Hippocampal formation (tissue), 2 donors: Measurements from ENCODE around the gene GMCL1.
"Not testable (repeated sequence)": the region's sequence is repeated elsewhere in the genome, so short reads cannot be mapped to it uniquely, and the experiment has no call there.

Experiments
- DNase-seq, 2 donors: peaks; one replicate each; lab custom pipeline; 2025; lab: John Stamatoyannopoulos, UW

The GMCL1 gene

GRCh38 chr2:69847068-69847828, 17.8 kb downstream of the GMCL1 start:
- DNase-seq, result no peak

GRCh38 chr2:69848186-69848790, 18.8 kb downstream of the GMCL1 start:
- DNase-seq, result no peak

- DNase-seq, result no peak
Measured at GRCh38 chr2:69858261-69858660, 28.8 kb downstream of the GMCL1 start.

DNA sequence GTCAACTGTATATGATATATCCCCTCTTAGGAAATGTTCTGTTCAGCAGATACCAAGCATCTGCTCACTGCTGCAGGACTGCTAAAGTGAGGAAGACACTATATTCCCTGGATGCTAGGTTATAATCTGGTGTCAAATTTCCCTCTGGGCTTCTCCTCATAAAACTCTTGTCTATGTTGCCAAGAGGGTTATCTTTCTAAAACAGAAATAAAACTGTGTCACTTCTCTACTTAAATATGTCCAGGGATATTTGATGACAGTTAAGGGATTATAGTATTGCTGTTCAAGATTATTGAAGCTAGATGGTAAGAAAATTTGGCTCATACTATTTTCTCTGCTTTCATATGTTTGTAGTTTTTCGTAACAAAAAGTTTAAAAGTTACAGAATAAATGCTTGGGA, 33.8 kb downstream of the GMCL1 start:
- DNase-seq, result no peak

- no peak for DNase-seq
Measured at GRCh38 chr2:69888451-69888850, 59.0 kb downstream of the GMCL1 start.

DNA sequence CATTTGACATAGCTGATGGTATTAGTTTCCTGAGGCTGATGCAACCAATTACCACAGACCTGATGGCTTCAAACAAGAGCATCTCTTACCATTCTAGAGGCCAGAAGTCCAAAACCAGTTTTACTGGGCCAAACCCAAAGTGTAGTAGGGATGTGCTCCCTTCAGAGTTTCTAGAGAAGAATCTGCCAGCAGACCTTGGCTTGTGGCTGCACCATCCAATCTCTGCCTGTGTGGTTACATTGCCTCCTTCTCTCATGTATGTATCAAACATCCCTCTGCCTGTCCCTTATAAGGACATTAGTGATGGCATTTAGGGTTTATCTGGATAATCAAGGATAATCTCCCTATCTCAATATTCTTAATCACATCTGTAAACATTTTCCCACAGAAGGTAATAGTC, 59.8 kb downstream of the GMCL1 start:
- no peak for DNase-seq

DNA sequence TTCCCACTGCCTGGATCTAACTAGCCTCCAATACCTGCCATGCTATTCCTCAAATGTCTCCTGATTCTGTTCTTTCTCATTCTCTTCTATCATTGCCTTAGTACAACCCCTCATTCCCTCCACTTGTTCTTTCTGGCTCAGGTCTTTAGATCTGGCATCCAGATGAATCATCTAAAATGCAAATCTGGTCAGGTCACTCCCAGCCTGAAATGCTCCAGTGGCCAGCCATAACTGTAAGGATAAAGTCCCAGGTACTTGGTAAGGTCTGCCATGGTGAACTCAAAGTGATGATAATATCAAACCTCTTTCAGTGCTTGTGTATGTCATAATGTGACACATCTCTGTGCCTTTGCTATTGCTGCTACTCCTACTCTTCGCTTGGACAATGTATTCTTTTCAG, 61.4 kb downstream of the GMCL1 start:
- DNase-seq, result no peak

- not testable (repeated sequence) for DNase-seq
Measured at GRCh38 chr2:69892838-69893424, 63.5 kb downstream of the GMCL1 start.

DNA sequence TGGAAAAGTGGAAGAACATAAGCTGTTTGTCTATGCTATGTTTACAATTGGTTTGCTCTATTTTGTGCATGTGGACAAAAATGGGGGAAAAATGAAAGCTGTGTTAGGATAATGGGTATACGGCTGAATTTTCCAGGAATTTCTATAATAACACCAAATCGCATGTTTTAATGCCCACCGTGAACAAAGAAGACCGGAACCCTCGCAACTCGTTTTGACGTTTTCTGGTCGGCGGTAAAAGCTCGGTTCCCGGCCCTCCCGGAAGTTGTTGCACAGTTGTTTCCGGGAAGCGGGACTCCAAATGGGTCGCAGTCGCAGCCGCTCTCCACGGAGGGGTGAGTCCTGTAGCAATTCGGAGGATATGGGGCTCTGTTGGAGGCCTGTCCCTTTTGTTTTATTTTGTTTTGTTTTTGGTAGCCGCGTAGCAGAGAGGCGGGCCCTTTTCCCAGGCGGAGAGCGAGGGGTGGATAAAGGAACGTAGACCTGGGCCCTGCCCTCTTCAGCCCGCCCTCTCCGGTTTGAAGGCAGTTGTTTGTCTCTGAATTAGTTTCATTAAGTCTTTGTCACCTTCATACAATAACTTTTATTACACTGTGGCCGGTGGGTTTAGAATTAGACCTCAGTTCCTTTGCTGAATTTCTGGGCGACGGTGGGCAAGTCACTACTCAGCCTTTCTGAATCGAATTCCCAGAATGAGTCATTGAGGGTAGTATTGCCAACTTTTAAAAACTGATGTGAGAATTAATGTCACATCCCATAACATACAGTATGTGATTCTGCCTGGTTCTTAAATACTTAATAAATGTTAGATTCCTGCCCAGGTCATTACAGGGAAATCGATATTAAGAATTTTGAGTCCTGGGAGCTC, 64.5 kb downstream of the GMCL1 start, which contains the start of gene SNRNP27:
SNRNP27 (plus strand) TSS at position 273 of the 868 bp plus-strand sequence; CDS start at position 302, 29 bp downstream.
- peak; percentile 57 to 68 for DNase-seq

GRCh38 chr2:69894737-69895136, 65.3 kb downstream of the GMCL1 start:
- DNase-seq, result not testable (repeated sequence)

- DNase-seq, result no peak
Measured at GRCh38 chr2:69902213-69902922, 72.9 kb downstream of the GMCL1 start.

GRCh38 chr2:69907216-69907615, 77.8 kb downstream of the GMCL1 start:
- no peak for DNase-seq

DNA sequence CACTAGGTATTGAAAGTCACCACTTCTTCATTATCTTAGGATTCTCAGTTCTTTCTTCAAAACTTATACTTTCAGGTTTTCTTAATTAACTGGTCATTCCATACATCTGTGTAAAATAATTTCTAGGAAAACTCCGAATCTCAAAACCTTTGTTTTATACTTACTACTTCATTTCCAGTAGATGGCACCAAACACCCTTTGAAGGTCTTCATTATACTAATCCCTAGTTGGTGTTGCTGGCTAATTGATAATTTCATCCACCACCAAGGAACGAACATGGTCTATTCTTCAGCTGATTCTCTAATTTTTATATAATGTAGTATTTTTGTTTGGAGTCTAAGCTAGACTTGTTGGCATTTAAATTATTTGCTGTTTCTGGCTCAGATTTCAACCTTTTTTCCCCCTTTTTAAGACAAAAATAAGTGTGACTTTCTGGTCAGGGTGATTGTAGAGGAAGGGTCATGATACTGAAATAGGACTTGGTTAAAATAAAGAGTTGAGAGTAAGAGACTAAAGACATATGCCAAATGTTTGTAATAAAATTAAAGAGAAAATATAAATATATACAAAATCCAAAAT, 82.6 kb downstream of the GMCL1 start:
- peak in 1 of 2 donors; percentile 94 for DNase-seq

- DNase-seq, result peak; percentile 100
Measured at GRCh38 chr2:69914164-69914949, 84.9 kb downstream of the GMCL1 start.

DNA sequence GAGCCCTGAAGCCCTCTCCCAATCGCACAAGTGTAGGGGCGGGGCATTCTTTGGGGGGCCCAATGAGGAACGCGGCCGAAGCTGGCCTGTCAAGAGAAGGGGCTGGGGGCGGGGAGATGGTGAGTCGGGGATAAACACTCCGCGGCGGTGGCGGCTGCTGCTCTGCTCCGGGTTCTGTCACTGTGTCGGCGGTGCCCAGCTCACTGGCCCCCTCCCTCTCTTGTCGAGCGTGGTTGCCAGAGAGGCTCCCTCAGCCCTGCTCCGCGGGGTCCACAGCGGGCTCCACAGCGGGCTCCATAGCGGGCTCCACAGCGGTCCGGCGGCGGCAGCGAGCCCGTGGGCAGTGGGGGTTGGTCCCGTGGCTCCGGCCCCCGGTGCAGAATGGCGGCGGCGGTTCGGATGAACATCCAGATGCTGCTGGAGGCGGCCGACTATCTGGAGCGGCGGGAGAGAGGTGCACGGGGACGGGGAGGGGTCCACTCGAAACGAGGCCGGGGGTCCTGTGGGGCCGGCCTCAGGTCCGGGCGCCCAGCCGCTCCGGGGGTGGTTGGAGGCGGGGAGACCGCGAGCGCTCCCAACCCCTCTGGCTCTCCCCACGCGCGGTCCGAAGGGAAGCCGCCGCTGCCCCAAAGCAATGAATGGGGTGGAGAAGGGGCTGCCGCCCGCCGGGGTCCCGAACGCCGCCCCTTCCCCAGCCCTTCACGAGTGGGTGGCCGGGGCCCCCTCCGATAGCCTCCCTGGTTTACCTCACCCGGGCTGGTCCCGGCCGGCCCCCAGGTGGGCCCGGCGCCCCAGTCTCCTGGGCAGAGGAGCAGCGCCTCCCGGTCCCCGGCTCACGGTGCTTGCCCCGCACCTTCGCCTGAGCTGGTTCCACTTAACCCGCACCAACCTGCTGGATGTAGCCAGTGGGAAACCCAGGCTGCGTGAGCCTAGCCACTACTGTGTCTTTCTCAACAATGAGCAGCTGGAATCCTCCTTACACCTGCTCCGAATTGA, 85.8 kb downstream of the GMCL1 start, which contains the start of gene MXD1:
MXD1 (plus strand) TSS at position 160 of the 996 bp plus-strand sequence; CDS start at position 382, 222 bp downstream.
- no peak for DNase-seq

DNA sequence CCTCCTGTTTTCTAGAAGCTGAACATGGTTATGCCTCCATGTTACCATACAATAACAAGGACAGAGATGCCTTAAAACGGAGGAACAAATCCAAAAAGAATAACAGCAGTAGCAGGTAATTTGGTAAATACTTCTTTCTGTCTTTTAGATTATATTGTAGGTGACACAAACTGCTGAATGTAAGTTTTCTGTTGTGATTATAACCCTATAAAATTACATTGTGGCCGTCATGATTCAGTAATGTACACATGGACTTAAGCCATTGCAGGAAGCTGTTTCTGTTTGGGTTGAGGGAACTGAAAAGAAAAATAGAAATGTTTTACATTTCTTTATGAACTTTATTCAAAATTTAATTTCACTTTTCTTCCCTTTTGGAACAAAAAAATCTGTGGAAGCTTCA, 86.6 kb downstream of the GMCL1 start:
- no peak for DNase-seq

GRCh38 chr2:69917852-69918251, 88.4 kb downstream of the GMCL1 start:
- no peak for DNase-seq

DNA sequence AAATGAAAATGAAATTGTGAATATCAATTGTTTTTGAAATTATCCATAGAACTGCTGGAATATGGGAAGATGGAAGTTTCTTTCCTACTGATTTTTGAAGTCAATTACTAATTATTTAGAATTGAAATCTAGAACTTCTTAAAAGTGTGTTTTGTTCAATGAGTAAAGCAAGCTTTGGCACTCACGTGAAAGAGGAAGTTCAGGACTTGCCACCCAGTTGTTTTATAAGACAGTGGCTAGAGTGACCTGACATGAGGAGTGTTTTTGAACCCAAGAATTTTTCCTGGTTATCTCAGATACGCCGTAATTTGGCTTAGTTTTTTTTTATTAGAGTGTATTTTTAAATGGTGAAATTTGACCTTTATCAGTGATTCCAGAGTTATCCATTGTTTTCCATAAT, 88.9 kb downstream of the GMCL1 start:
- DNase-seq, result no peak

- no peak for DNase-seq
Measured at GRCh38 chr2:69923116-69923515, 93.7 kb downstream of the GMCL1 start.
